H1 (cell line): ENCODE data around the gene EWSR1.

ENCODE experiments used
- CTBP2 ChIP-seq: IDR thresholded peaks from 2 replicates; pipeline ENCODE4 v1.7.0; 2011; ENCODE audit warnings: borderline replicate concordance, mild to moderate bottlenecking, moderate library complexity, mixed read lengths, low read length; ENCODE audit not compliant: insufficient read depth, insufficient read length
- CTCF ChIP-seq, 3 experiments: IDR thresholded peaks; 1 replicate in 2 of 3; 2 replicates in 1 of 3; pipeline versions ENCODE4 v1.5.1 to v1.6.1; 2011; ENCODE audit warnings: low read length in 3 of 3, mild to moderate bottlenecking in 3 of 3, inconsistent platforms in 2 of 3, low read depth in 1 of 3, moderate library complexity in 1 of 3; ENCODE audit not compliant: insufficient read depth in 1 of 3; ENCODE audit errors: control extremely low read depth in 1 of 3
- EGR1 ChIP-seq: IDR thresholded peaks from 2 replicates; pipeline ENCODE4 v1.6.1; 2011; ENCODE audit warnings: low read depth, low read length, borderline replicate concordance
- EZH2 ChIP-seq: fragments of 200-600 bp; sonication (generic); IDR thresholded peaks from 2 replicates; pipeline ENCODE4 v1.7.1; 2012; ENCODE audit warnings: low read depth, mild to moderate bottlenecking, moderate library complexity, low read length, inconsistent platforms; ENCODE audit not compliant: severe bottlenecking
- POLR2A ChIP-seq, 2 experiments: IDR thresholded peaks; 1 replicate in 1 of 2; 2 replicates in 1 of 2; pipeline ENCODE4 v1.6.1; 2011; ENCODE audit warnings: low read depth in 2 of 2, low read length in 2 of 2, mild to moderate bottlenecking in 2 of 2; ENCODE audit errors: control extremely low read depth in 1 of 2
- SIX5 ChIP-seq: IDR thresholded peaks from 2 replicates; pipeline ENCODE4 v1.6.1; 2011; ENCODE audit warnings: mild to moderate bottlenecking, low read depth, low read length
- SP2 ChIP-seq: IDR thresholded peaks from 2 replicates; pipeline ENCODE4 v1.6.1; 2012; ENCODE audit warnings: mild to moderate bottlenecking, low read length, inconsistent platforms

- TF ChIP-seq POLR2A (IDR thresholded peaks at IDR 0.05; ENCODE audit: control extremely low read depth in 1 of 2, low read depth in 2 of 2, low read length in 2 of 2), result no peak
- no peak for TF ChIP-seq SIX5
- no peak for TF ChIP-seq EGR1
- no peak for TF ChIP-seq CTCF (IDR thresholded peaks at IDR 0.05; ENCODE audit: control extremely low read depth in 1 of 3, insufficient read depth in 1 of 3, low read depth in 1 of 3, low read length in 3 of 3)
- TF ChIP-seq SP2, result no peak
- no peak for TF ChIP-seq EZH2
- TF ChIP-seq CTBP2, result no peak
Observed at GRCh38 chr22:29269230-29269604, 1.1 kb downstream of the EWSR1 start.
